Measurements from ENCODE around the gene FTO.
"Not testable (repeated sequence)": the region's sequence is repeated elsewhere in the genome, so short reads cannot be mapped to it uniquely, and the experiment has no call there.

Gene FTO

DNA sequence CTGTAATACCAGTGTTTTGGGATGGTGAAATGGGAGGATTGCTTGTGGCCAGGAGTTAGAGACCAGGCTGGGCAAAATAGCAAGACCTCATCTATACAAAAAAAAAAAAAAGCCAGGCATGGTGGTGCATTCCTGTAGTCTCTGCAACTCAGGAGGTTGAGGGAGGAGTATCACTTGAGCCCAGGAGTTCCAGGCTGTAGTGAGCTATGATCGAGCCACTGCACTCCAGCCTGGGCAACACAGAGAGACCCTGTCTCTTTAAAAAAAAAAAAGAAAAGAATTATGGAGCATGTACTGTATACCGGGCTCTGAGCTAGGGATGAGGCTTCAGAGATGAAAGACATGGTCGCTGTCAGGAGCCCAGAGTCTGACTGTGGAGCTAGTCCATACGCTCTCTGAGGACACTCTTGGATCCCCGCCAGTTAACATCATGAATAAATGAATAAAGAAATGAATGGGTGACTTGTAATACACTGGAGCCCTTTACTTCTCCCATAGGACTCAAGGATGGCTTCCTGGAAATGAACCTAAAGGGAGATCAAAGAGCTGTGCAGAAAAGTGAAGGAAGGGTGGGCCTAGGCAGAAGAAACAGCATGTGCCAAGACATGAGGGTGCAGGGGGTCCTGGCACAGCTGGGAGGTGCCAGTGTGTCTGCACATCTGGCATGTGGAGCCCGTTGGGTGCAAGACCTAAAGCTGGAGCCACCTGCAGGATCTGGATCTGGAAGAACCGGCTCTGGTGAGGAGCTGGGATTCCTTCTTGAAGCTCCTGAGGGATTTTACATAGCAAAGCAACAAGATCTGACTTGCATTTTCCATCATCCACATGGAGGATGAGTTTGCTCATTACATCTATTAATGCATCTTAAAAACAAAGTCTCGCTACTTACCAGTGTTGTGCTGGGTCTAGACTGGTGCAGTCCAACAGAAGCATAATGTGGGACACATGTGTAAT lies 462.2 kb downstream of the FTO start:
- DNase-seq: no peak

DNA sequence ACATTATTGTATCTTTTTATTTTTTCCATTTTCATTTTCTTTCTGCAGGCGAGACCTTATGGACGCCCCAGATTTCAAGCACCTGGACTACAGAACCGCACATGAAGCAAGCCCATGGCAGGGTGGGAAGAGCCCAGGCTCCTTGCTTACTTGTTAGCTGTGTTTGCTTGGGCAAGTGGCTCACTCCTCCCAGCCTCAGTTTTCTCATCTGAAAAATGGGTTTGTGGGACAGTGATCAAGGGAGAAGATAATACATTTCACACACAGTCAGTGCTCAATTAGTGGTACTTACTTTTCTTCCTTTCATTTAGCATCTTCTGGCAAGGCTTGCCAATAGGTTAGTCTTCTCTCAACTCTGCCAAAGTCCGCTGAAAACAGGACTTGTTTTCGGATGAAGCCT lies 465.2 kb downstream of the FTO start:
- DNase-seq: no peak

DNA sequence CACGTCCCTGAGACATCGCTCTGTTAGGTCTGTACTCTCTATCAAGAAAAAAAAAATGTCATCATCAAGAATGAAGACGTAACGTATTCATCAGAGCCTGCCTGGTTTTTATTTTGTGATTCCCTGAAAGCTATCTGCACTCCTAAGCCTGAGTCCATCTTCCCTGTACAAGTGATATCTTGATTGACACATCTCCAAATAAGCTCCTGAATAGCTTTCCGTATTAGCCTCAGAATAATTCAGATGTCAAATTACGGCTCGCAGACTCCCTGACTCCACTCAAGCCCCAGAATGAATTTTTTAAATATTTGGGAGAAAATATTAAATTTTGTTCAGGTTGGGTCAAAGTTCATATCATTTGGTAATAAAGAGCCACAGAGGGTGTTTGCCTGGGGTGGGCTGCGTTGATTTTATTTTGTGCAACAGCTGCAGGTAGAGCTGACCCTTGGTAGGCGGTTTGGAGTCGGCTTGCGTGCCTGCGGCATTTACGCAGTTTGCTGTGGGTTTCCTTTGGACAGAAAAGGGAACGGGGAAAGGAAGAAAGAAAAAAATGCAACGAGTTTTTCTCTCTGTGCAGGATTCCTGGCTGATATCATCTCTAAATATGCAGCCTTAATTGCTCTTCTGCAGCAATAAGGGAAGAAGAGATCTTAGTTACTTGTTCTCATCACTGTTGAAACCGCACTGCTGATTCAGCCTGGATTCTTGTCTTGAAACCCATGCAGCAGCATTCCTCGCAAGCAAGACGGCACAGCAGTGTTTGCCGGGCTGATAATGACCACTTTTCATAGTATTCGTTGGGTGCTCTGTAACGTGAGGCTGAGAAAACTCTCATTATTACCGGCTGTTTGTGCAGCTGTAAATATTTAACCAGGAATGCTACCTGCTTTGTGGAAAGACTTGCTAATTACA lies 467.9 kb downstream of the FTO start:
- peak; percentile 97 for DNase-seq

DNA sequence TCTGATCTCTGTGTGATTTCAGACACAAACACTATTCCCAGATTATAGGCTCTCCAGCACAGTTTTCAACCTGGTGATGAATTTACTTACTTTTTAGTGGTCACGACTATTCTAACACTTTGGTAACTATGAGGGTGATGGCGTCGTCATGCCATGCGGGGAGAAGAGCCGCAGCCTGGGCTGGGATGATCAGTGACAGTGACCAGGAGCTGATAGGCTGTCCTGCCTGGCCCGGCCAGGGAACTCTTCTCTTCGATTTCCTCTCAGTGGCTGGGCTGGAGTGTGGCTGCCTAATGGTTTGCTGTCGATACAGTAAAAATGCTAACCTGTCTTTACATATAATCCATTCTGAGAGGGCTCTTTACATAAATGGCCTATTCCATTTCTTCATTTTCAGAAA lies 469.5 kb downstream of the FTO start:
- no peak for DNase-seq

DNA sequence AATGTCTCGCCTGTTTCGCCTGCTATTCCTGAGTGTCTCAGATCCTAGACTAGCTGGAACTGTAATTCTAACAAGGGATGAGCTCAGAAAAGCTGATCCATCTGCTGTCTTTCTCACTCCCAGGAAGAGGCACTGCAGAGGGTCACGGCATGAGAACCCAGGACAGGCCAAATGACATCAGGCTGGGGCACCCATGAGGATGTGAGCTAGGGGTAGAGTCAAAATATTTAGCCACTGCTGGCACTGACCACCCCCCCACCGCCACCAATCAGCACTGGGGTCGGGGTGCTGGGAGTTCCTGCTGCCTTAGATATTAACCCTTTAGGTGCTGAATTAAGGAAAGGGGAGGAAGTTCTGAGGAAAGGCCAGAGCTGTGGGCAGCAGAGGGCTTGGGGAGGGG lies 470.2 kb downstream of the FTO start:
- DNase-seq: no peak

DNA sequence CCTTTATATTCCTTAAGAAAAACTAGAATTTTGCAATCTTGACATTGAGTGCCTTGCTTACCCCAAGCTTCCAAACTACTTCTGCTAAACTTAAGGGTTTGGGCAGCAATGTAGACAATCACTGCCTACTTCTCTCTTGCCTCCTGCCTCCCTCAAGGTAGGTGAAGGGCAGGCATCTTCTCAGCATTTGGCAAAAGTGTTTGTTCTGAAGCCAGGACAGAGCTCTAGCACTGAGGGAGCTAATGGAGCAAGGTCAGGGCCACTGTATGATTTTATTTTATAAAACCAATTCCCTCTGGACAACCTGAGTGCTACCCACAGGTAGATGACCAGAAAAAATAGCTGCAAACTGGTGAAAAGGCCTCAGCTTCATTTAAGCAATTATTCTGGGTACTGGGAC lies 470.8 kb downstream of the FTO start:
- DNase-seq: no peak

DNA sequence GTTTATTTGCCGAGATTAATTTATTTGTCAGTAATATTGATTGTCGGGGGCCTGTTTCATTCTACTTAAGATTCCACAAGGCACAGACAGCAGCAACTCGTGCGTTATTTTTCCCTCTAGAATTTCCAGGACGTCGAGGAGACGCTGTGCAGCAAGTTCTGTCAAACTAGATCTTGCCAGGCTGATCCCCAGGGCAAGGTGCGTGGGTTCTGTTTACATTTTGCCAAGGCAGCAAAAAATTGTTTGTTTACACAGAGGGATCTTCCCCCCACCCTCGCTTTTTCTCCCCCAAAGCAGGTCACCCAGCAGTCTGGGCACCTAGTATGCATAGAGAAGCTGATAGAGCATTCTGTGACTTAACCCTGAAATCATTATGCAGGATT lies 471.2 kb downstream of the FTO start:
- peak; percentile 30 for DNase-seq

DNA sequence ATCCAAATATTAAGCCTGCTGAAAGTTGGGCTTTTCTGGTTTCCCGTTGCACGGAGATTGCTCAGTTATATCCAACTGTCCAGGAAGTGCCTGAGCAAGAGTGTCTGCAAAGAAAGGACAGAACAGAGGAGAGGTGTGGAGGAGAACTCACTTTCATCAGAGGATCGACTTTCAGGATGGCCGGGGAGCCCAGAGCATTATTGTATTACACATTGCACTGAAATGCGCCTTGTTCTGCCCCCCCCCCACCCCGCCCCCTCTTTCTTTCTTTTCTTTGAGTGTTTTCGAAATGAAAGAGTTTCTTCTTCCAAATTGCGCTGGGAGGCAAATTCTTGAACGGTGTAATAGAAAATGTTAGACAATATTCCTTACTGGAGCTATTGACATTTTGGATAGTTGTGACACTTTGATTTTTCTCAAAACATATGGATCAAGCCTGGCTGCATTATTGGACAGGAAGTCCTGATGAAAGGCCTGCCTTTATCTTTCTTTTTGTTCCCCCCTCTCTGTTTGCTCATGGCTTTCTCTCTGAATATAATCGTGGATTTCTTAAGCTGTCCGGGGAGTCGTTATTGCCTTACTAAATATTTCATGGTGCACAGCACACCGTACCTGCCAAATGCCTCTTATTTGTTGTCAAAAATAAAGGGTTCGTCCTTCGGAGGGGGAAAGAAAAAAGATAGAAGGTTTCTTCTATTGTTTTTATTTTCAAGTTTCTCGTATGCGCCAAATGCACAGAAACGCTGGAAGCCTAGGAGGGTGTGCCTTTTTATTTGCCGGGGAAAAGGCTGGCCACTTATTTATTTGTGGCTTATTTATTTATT lies 471.8 kb downstream of the FTO start:
- no peak for DNase-seq

DNA sequence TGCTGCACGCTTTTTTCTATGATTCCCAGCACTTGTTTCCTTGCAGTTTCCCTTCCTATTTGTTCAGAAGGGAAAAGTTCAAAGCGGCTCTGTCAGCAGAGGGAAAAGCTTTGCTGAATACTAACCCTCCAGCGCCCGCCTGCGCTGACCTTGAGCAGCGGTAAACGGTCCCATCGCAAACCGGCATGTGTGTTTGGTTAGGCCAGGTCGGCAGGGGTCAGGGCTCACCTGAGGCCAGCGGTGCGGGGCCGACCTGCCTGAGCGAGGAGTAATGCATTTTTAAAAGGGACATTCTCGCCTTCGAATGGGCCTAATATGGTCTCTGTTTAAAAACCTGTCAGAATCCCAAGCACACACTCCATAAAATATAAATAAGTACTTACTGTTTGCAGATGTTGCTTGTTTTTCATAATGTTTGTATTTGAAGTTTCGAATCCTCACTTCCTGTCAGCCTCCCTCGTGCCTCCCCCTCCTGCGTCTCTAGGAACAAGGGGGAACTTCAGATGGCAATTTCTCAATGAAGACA lies 472.5 kb downstream of the FTO start:
- no peak for DNase-seq

DNA sequence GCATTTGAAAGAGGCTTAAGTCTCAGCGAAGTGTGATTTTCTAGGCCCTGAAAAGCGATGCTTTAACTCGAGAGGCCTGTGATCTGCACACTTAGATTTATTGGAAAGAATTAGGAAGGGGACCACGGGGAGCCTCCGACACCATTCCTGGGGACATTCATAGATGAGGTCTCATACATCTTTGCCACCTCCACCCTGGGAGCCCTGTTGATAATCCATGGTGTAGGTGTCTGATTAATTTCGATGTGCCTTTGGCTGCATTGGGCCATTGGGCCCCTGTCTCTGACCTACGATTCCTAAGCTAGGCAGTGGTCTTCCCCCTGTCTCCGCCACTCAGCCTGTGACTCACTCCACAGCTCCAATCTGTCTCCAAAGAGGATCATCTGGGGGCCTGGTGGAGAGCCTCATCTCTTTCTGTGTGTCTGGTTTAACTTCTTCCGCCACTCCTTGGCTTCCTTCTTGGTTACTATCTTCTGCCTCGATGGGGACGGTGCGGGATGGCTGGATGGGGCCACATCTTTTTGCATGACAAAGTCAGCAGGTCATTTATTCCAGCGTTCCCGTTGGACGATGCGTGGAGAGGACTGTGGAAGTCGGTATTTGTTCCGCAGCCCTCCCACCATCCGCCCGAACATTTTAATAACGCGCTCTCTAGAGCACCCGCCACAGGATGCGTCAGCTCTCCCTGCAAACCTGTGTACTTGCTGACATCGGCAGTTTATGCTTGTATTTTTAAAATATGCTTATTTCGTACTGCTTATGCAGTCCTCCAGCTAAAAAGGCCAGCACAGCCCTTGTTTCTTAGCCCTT lies 473.3 kb downstream of the FTO start:
- no peak for DNase-seq

DNA sequence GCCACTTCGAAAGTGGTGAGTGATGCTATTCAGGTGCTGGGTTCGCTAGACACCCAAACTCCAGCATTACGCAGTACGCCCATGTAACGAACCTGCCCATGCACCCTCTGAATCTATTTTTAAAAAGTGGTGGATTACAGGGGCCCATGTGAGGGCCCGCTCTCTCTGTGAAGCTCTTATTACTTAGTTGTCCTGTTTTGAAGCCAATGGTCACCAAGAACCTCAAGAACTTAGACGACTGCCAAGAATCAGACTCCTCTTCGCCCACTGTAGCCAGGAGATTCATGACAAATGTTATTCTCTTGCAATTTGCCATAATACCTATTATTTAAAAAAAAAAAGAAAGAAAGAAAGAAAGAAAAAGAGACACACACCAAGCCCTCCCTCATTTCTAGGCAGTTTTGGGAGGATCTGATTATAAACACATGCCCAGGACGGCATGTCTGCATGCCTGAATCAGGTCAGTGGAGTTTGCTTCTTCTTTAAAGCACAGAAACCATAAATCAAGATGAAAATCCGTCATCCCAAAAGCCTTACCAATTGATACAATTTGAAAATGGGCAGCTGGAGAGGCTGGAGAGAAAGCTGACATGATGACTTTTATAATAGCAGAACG lies 474.0 kb downstream of the FTO start:
- no peak for DNase-seq

DNA sequence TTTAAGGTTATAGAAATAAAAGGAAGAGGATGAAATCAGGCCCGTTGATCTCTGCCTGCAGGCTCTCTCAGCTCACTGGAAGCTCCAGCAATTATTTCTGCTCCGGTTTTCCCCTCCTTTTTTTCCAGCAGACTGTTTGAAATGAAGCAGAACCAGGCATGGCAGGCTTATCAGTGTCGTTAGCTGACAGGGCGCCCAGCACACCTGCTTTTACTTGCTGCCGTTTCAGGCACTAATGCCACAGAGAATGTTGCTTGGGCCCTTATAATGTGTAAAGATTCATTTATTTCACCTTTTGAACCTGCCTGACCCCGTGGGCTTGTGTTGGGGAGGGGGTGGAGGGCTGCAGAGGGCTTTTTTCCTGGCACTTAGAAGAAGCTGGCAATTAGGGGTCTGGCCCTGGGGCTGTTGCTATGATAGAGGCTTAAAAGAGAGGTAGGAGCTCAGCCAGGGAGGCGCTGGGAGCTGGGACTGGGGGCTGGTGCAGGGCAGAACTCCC lies 474.6 kb downstream of the FTO start:
- DNase-seq: peak; percentile 90

DNA sequence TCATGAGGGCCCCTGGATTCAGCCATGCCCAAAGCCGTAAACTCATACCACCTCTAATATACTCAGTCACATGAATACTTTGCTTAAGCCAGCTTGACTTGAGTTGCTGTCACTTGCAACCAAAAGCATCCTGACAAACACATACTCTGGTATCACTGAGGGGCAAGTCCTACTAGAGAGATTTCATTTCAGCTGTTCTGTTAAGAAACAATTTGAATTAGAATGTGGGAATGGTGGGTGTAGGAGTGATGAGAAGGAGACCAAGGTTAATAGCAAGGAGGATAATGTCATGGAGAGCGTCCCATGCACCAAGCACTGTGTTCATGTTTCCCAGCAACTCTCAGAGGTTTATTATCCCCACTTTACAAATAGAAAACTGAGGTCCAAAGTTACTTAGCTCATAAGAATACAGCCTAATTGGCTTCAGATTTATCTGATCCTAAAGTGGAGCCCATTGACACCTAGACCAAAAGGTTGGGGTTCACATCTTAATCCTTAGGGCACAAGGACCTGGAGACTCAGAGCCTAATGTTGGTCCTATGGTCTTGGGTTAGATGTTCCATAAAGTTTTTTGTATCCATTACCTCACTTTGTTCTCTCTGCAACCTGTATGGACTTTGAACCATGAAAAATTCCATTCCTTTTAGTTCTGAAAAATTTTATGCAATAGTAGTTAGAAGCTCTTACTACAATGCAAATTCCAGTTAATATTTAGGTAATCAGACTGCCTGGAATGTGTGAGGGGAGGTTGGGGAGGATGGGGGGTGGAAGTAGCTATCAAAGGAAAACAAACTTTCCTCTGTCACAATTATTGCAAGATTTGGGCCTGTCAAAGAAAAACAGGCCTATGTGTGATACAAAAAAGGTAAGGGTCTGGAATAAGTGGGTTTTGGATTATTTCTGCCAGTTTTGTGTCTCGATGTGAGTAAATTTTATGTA lies 476.7 kb downstream of the FTO start:
- no peak for DNase-seq

DNA sequence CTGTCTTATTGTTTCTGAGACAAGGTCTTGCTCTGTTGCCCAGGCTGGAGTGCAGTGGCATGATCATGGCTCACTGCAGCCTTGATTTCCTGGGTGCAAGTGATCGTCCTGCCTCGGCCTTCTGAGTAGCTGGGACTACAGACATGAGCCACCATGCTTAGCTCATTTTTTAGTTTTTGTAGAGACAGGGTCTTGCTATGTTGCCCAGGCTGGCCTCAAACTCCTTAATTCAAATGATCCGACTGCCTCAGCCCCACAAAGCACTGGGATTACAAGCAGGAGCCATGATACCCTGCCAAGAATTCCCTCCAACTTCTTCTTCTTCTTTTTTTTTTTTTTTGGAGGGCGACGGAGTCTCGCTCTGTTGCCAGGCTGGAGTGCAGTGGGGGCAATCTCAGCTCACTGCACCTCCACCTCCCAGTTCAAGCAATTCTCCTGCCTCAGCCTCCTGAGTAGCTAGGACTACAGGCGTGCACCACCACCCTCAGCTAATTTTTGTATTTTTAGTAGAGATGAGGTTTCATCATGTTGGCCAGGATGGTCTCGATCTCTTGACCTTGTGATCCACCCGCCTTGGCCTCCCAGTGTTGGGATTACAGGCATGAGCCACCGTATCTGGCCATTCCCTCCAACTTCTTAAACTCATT lies 477.9 kb downstream of the FTO start:
- not testable (repeated sequence) for DNase-seq

DNA sequence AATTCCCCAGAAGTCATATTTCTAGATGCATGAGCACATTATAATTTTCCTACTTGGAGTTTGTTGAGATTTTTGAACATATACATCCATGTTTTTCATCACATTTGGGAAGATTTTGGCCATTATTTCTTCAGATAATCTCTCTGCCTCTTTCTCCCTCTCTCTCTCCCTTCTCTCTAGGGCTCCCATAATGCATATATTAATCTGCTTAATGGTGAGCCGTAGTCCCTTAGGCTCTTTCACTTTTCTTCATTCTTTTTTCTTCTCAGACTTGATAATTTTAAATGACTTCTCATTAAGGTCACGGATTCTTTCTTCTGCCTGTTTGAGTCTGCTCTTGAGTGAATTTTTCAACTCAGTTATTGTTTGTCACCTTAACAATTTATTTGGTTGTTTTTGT lies 481.1 kb downstream of the FTO start:
- DNase-seq: no peak

DNA sequence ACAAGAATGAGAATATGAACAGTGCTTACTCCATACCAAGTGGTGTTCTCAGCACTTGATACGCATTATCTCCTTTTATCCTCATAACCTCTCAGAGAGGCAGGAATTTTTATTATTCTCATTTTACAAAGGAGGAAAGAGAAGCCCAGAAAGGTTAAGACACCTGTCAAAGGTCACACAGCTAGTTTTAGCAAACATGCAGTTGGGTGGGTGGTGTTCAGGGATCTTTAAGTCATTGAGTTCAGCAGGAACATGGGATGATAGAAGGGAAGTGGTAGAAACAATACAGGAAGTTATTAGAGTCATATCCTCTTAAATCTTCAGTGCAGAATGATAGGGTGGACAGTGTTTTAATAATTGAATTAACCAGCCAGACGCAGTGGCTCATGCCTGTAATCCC lies 487.2 kb downstream of the FTO start:
- DNase-seq: no peak

DNA sequence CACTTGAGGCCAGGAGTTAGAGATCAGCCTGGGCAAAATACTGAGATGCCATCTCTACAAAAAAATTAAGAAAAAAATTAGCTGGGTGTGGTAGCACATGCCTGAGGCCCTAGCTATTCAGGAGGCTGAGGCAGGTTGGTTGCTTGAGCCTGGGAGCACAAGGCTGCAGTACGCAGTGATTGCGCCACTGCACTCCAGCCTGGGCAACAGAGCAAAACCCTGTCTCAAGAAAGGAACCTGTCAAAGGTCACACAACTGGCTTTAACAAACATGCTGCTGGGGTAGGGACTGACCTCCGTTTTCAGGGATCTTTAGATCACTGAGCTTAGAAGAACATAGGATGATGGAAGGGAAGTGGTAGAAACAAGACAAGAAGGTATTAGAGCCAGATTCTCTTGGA lies 487.6 kb downstream of the FTO start:
- DNase-seq: no peak

DNA sequence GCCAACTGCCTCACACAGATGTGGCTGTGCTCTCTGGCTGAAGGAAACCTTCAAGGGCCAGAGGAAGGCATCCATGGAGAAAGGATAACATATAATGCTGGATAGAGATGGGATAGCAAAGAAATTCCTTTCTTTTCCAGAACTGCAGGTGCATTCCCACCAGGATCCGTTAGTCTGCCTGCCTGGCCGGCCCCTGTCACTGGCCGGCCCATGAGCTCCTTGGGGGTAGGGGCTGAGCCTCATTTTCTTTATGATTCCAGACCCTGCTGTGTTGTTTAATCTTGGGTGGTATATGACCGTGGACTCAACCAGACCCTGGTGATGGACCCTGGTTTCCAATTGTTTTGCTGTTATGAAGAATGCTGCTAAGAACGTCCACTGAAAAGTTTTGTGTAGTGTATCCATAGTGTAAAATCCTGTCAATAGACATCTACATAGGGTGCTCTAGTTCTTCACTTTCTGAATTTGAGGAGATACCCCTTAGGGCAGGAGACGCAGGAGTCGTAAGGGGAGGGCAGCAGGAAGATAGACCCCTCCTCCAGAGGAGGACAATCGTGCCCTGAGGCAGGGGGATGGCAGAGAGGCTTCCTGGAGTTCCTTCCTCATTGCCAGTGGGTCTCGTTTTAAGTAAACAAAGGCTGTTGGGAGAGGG lies 489.2 kb downstream of the FTO start:
- DNase-seq: no peak

Data from NCI-H1105 treated with DMSO at 0.1 percent for 48 hours (cell line).